ENCODE results near the gene CDH22. TPM values are rescaled to one million over a fixed set of nuclear protein-coding genes. Genes with fewer than 3 reads are reported as not detected.

CDH22 gene
- total and polyA plus RNA-seq, 9 of the 15 experiments (the other 6 are each of a cell fraction or from before 2014, with no cell fraction given): 0.07 to 0.08 TPM; not detected in 7

DNA sequence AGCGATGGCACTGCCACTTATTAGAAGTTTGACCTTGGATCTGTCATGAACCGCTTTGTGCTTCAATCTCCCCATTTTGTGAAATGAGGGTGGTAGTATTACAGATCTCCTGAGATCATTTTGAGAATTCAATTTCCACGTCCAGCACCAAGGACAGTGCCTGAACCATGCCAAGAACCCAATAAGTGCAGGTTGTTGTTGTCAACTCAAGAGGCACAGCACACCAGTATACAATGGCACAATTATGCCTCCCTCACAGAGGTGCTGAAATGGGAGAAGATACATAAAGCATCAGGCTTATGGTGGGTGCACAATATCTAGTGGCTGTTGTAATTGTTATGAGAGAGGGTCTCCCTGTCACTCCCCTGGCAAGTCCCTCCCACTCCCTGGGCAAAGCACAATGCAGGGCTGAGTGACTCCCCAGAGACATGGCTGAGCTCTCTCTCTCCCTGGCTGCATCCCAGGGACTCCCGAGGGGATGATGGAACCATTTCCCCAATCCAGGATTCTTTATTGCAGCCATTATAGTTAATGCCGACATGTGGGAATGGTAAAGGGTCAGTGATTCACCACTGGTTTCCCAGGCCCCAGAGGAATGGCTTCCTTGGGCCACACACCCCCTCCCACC lies 78.7 kb downstream of the CDH22 start (continued):
- TF ChIP-seq JUN (IDR thresholded peaks at IDR 0.05; ENCODE audit: borderline replicate concordance, low read depth, low read length) (no peak), JUN (CRISPR knock-in tag; IDR thresholded peaks at IDR 0.05; ENCODE audit: borderline replicate concordance) (no peak), EHMT2 (IDR thresholded peaks at IDR 0.05) (peak; percentile 94), ZNF584 (CRISPR knock-in tag; IDR thresholded peaks at IDR 0.05; ENCODE audit: low read depth) (no peak), XRCC5 (IDR thresholded peaks at IDR 0.05; ENCODE audit: low read depth, low read length) (no peak)

DNA sequence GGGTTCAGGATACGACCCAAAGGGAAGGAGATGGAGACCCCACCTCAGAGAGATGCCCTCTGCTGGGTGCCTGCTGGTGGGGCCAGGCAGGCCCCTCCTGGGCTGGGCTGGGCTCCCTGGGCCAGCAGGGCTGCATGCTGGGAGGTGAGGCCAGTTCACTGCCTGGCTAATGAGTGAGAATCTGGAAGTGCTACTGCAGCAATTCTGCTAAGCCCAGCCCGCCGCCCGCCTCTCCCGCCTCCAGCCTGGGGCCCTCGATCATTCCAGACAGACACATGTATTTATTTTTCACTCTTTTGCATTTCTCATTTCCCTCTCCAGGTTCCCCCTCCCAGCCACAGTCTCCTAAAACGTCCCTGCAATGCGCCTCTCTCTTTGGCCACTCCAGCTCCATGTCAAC lies 79.6 kb downstream of the CDH22 start:
- Histone ChIP-seq H2AFZ (ENCODE audit: low read depth, low read length) (no peak overlapping the region), H3K9ac (ENCODE audit: insufficient read depth in 1 of 2, low read depth in 2 of 2, low read length in 2 of 2) (no peak overlapping the region), H3K79me2 (ENCODE audit: control insufficient read depth, insufficient read depth, low read length) (no peaks in the 10 kb centered on the region), H3K4me3 (no peak overlapping the region), H3K4me2 (ENCODE audit: insufficient read depth, low read length) (no peak overlapping the region), H3K9me3 (replicated peaks; ENCODE audit: control insufficient read depth, insufficient read depth, low read depth, low read length) (no peaks in the 10 kb centered on the region), H3K27ac (ENCODE audit: extremely low read depth, low read depth, low read length) (no peak overlapping the region), H3K36me3 (ENCODE audit: control insufficient read depth, insufficient read depth, low read length) (no peaks in the 10 kb centered on the region), H3K9me1 (ENCODE audit: control insufficient read depth, insufficient read depth, low read length) (no peaks in the 10 kb centered on the region), H3K27me3 (ENCODE audit: control insufficient read depth in 2 of 2, insufficient read depth in 2 of 2, low read length in 2 of 2) (peaks cover 0 to 18% of the 10 kb centered on the region in 2 experiments; a peak in 2 of 5 replicates), H4K20me1 (replicated peaks; ENCODE audit: control insufficient read depth, insufficient read depth, low read length) (peaks cover 5% of the 10 kb centered on the region; the same call in 1 of the 2 replicates), H3K4me1 (replicated peaks in 1 of 2; ENCODE audit: control insufficient read depth in 2 of 2, insufficient read depth in 2 of 2, low read length in 2 of 2) (peaks cover 0 to 10% of the 10 kb centered on the region in 2 experiments; a peak in 2 of 5 replicates)
- ChIA-PET POLR2A (interaction anchor here (1.4 kb wide), 1 partner anchor 21 kb away, joined by 3 read pairs; no protein-coding TSS in a partner anchor), CTCF (ENCODE audit: low intra/inter-chr PET ratio) (no interaction called here)
- ATAC-seq (no peak), FAIRE-seq (no peak), DNase-seq (ENCODE audit: extremely low read depth in 1 of 4, low spot score in 3 of 4) (no peak)
- in situ Hi-C loops (cut with MboI): no loop called here
- no TSS peak for BruUV-seq (replicated peaks)
- intact Hi-C loops (cut with micrococcal nuclease): no loop called here
- WGBS (ENCODE audit: insufficient coverage, low coverage, missing lambda C conversion rate): 0% methylated on average over 8 of the region's 8 CpGs
- TF ChIP-seq POLR2AphosphoS2 (IDR thresholded peaks at IDR 0.05; ENCODE audit: low read length) (no peak), BDP1 (IDR thresholded peaks at IDR 0.05; ENCODE audit: insufficient read depth, insufficient read length) (no peak), TEAD4 (IDR thresholded peaks at IDR 0.05; ENCODE audit: low read length) (no peak), TEAD4 (CRISPR knock-in tag; IDR thresholded peaks at IDR 0.05; ENCODE audit: borderline replicate concordance) (no peak), SRSF9 (IDR thresholded peaks at IDR 0.05; ENCODE audit: borderline replicate concordance, low read depth, low read length) (no peak), MAFK (IDR thresholded peaks at IDR 0.05; ENCODE audit: low read length) (no peak), STAG1 (CRISPR knock-in tag; IDR thresholded peaks at IDR 0.05; ENCODE audit: borderline replicate concordance) (no peak), ZNF23 (CRISPR knock-in tag; IDR thresholded peaks at IDR 0.05) (no peak), TARDBP (IDR thresholded peaks at IDR 0.05) (no peak), HSF4 (CRISPR knock-in tag; IDR thresholded peaks at IDR 0.05; ENCODE audit: borderline replicate concordance) (no peak)
- TF ChIP-seq, protein P1, sequence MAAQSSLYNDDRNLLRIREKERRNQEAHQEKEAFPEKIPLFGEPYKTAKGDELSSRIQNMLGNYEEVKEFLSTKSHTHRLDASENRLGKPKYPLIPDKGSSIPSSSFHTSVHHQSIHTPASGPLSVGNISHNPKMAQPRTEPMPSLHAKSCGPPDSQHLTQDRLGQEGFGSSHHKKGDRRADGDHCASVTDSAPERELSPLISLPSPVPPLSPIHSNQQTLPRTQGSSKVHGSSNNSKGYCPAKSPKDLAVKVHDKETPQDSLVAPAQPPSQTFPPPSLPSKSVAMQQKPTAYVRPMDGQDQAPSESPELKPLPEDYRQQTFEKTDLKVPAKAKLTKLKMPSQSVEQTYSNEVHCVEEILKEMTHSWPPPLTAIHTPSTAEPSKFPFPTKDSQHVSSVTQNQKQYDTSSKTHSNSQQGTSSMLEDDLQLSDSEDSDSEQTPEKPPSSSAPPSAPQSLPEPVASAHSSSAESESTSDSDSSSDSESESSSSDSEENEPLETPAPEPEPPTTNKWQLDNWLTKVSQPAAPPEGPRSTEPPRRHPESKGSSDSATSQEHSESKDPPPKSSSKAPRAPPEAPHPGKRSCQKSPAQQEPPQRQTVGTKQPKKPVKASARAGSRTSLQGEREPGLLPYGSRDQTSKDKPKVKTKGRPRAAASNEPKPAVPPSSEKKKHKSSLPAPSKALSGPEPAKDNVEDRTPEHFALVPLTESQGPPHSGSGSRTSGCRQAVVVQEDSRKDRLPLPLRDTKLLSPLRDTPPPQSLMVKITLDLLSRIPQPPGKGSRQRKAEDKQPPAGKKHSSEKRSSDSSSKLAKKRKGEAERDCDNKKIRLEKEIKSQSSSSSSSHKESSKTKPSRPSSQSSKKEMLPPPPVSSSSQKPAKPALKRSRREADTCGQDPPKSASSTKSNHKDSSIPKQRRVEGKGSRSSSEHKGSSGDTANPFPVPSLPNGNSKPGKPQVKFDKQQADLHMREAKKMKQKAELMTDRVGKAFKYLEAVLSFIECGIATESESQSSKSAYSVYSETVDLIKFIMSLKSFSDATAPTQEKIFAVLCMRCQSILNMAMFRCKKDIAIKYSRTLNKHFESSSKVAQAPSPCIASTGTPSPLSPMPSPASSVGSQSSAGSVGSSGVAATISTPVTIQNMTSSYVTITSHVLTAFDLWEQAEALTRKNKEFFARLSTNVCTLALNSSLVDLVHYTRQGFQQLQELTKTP (IDR thresholded peaks at IDR 0.05; ENCODE audit: low read depth in 1 of 2, partially characterized antibody in 2 of 2): no peak
- TF ChIP-seq, protein P2, sequence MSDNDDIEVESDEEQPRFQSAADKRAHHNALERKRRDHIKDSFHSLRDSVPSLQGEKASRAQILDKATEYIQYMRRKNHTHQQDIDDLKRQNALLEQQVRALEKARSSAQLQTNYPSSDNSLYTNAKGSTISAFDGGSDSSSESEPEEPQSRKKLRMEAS (CRISPR knock-in tag; IDR thresholded peaks at IDR 0.05): no peak
- TF ChIP-seq, protein P3, sequence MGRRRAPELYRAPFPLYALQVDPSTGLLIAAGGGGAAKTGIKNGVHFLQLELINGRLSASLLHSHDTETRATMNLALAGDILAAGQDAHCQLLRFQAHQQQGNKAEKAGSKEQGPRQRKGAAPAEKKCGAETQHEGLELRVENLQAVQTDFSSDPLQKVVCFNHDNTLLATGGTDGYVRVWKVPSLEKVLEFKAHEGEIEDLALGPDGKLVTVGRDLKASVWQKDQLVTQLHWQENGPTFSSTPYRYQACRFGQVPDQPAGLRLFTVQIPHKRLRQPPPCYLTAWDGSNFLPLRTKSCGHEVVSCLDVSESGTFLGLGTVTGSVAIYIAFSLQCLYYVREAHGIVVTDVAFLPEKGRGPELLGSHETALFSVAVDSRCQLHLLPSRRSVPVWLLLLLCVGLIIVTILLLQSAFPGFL (CRISPR knock-in tag; IDR thresholded peaks at IDR 0.05): no peak
